ENCODE measurements around the gene CACNA2D3.
"Not testable (repeated sequence)": the region's sequence is repeated elsewhere in the genome, so short reads cannot be mapped to it uniquely, and the experiment has no call there.

Gene CACNA2D3

DNA sequence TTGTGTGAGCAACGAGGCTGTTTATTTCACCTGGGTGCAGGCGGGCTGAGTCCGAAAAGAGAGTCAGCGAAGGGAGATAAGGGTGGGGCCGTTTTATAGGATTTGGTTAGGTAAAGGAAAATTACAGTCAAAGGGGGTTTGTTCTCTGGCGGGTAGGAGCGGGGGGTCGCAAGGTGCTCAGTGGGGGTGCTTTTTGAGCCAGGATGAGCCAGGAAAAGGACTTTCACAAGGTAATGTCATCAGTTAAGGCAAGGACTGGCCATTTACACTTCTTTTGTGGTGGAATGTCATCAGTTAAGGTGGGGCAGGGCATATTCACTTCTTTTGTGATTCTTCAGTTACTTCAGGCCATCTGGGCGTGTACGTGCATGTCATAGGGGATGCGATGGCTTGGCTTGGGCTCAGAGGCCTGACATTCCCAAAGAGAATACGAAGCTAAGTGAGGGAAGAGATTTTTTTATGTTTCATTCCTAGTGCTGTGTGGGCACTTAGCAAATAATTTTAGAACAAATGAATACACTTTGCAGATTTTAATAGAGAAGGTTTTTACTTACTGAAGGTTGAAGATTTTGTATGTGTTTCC, 517.5 kb downstream of the CACNA2D3 start:
- H3K36me3 ChIP-seq (ENCODE audit: control insufficient read depth, insufficient read depth, low read length, severe bottlenecking); H3K27me3 ChIP-seq (replicated peaks; ENCODE audit: control insufficient read depth, insufficient read depth, low read length); H3K4me1 ChIP-seq (ENCODE audit: control insufficient read depth, insufficient read depth, low read length); H3K9me3 ChIP-seq (ENCODE audit: control insufficient read depth, low read length); H3K9ac ChIP-seq (ENCODE audit: low read length); H3K4me3 ChIP-seq (ENCODE audit: low read length); DNase-seq (ENCODE audit: low read depth): not testable (repeated sequence)

DNA sequence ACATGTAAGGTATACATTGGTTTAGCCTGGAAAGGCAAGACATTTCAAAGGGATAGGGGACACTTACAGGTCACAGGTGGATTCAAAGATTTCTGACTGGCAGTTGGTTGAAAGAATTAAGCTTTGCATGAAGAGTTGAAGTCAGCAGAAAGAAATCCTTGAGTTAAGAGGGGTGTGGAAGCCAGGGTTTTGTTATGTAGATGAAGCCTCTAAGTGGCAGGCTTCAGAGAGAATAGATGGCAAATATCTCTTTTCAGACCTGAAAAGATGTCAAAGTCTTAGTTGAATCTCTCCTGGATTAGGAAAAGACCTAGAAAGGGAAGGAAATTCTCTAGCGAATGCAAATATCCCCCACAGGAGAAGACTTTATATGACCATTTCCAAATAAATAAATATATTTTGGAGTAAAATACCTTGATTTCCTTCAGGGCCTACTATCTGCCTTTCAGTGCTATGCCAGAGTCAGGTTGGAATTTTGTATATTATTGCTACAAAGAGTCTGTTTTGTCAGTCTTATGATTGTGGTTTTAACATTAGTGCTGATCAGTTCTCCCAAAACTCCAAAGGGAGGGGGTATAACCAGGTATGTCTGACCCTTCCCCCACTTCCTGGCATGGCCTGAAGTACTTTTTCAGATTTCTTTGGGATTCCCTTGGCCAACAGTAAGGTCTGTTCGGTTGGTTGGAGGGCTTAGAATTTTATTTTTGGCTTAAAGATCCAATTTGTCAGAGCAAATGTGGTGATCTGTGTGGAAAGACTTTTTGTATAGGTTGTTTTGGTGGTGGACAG, 519.1 kb downstream of the CACNA2D3 start:
- DNase-seq (ENCODE audit: low read depth) = no peak
- Histone ChIP-seq H3K9me3 (ENCODE audit: control insufficient read depth, low read length) (no peaks in the 10 kb centered on the region), H3K4me1 (ENCODE audit: control insufficient read depth, insufficient read depth, low read length) (no peaks in the 10 kb centered on the region), H3K27me3 (replicated peaks; ENCODE audit: control insufficient read depth, insufficient read depth, low read length) (no peaks in the 10 kb centered on the region), H3K36me3 (ENCODE audit: control insufficient read depth, insufficient read depth, low read length, severe bottlenecking) (no peaks in the 10 kb centered on the region), H3K9ac (ENCODE audit: low read length) (no peak overlapping the region), H3K4me3 (ENCODE audit: low read length) (no peak overlapping the region)

DNA sequence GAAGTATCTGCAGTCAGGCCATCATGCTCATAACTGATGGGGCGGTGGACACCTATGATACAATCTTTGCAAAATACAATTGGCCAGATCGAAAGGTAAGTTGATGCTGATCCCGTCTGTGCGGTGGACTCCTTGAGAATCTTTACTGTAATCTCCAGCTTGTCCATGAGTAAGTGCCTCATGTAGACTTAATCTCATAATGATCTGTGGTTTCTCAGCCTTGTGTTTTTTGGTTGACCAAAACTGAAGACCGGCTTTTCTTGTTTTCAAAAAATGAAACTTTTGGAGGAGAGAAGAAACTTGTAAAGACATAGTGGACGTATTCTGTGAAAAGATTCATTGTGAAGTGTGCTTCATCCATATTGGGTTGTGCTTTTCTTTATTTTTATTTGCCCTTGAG, 519.8 kb downstream of the CACNA2D3 start:
- Histone ChIP-seq H3K27me3 (replicated peaks; ENCODE audit: control insufficient read depth, insufficient read depth, low read length) (no peaks in the 10 kb centered on the region), H3K36me3 (ENCODE audit: control insufficient read depth, insufficient read depth, low read length, severe bottlenecking) (no peaks in the 10 kb centered on the region), H3K4me3 (ENCODE audit: low read length) (no peak overlapping the region), H3K9me3 (ENCODE audit: control insufficient read depth, low read length) (peaks cover 5% of the 10 kb centered on the region), H3K4me1 (ENCODE audit: control insufficient read depth, insufficient read depth, low read length) (no peaks in the 10 kb centered on the region), H3K9ac (ENCODE audit: low read length) (no peak overlapping the region)
- DNase-seq (ENCODE audit: low read depth) = no peak

DNA sequence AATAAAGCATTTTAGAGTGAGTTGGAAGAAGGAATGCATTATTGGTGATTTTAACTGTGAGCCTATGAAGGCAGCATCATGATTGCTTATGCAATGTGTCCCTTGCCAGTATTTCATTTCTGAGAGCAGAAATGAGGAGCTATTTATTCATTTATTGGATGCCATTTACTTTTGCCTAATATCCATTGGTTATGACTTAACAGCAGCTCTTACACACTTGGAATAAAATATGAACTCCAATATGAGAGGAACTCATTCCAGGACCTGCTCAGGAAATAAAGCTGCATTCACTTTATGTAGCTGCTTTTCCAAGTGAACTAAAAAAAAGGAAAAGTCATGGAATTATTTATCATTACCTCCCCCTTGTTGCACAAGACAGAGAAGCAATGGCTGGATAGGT, 525.4 kb downstream of the CACNA2D3 start:
- no peaks in the 10 kb centered on the region for H3K36me3 ChIP-seq (ENCODE audit: control insufficient read depth, insufficient read depth, low read length, severe bottlenecking)
- no peaks in the 10 kb centered on the region for H3K27me3 ChIP-seq (replicated peaks; ENCODE audit: control insufficient read depth, insufficient read depth, low read length)
- peaks cover 6% of the 10 kb centered on the region for H3K9me3 ChIP-seq (ENCODE audit: control insufficient read depth, low read length)
- DNase-seq (ENCODE audit: low read depth) = no peak
- no peaks in the 10 kb centered on the region for H3K4me1 ChIP-seq (ENCODE audit: control insufficient read depth, insufficient read depth, low read length)
- no peak overlapping the region for H3K4me3 ChIP-seq (ENCODE audit: low read length)
- H3K9ac ChIP-seq (ENCODE audit: low read length) = no peak overlapping the region

DNA sequence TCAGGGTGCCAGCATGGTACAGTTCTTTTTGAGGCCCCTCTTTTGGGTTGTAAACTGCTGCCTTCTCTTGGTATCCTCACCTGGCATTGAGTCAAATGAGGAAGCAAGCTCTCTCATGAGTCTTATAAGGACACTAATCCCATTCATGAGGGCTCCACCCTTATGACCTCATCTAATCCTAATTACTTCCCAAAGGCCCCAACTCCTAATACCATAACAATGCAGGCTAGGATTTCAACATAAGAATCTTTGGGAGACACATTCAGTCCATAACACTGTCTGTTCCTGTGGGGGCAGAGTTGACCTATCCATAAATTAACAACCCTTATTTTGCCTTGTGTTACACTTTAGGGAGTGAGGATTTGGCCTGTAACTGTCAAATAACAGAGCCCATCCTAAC, 527.2 kb downstream of the CACNA2D3 start:
- H3K9me3 ChIP-seq (ENCODE audit: control insufficient read depth, low read length) = peaks cover 6% of the 10 kb centered on the region
- no peaks in the 10 kb centered on the region for H3K36me3 ChIP-seq (ENCODE audit: control insufficient read depth, insufficient read depth, low read length, severe bottlenecking)
- H3K27me3 ChIP-seq (replicated peaks; ENCODE audit: control insufficient read depth, insufficient read depth, low read length) = no peaks in the 10 kb centered on the region
- no peak for DNase-seq (ENCODE audit: low read depth)
- no peak overlapping the region for H3K4me3 ChIP-seq (ENCODE audit: low read length)
- H3K9ac ChIP-seq (ENCODE audit: low read length) = no peak overlapping the region
- no peaks in the 10 kb centered on the region for H3K4me1 ChIP-seq (ENCODE audit: control insufficient read depth, insufficient read depth, low read length)

DNA sequence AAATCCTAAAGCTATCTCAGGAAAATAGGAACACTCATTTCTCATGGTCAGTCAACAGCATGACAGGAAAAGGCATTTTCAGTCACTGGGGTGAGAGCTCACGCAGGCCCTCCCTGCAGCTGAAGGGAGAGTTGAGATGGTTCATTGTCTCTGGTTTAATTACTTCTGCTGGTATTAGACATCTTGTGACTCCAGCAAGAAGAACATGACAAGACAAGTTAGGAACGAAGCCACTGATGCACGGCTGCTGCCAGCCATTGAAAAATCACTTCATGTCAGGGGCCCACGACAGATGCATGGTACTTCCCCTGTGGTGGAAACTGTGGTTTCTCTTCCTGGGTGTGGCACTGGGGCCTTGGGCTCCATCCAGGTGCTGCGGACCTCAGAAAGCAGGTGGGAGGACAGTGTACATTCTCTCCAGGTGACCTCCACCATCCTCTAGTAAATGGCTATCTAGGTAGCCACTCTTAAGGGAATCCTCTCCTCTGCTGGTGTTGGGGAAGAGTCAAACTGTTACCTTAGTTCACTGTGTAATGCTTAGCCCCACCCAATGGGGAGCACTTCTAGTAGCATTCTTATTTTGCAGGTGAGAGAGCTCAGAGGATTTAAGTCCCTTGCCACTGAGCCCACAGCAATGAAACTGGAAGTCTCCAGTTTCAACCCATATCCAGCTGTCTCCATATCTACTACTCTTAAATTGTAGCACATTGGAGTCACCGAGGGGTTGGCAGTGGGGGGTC, 531.3 kb downstream of the CACNA2D3 start:
- Histone ChIP-seq H3K9ac (ENCODE audit: low read length) (no peak overlapping the region), H3K4me3 (ENCODE audit: low read length) (no peak overlapping the region), H3K27me3 (replicated peaks; ENCODE audit: control insufficient read depth, insufficient read depth, low read length) (no peaks in the 10 kb centered on the region), H3K36me3 (ENCODE audit: control insufficient read depth, insufficient read depth, low read length, severe bottlenecking) (no peaks in the 10 kb centered on the region), H3K9me3 (ENCODE audit: control insufficient read depth, low read length) (no peaks in the 10 kb centered on the region), H3K4me1 (ENCODE audit: control insufficient read depth, insufficient read depth, low read length) (no peaks in the 10 kb centered on the region)
- DNase-seq (ENCODE audit: low read depth) = no peak

DNA sequence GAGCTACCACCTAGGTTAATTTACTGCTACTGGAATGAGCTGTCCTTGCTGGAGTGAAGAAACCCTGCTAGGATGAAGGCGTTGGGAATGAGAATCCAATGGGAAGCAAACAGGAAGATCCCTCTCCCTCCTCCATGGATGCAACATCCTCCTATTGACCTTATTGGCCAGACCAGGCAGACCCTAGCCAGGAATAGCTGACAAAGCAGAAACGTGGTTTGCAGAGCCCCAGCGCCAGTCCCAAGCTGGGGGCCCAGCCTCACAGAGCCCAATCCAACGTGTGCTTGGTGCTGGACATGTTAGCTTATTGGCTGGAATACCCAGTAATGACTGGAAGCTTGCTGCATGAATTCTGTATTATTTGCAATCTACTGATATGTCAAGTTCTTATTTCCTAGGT, 532.4 kb downstream of the CACNA2D3 start:
- DNase-seq (ENCODE audit: low read depth) = no peak
- Histone ChIP-seq H3K4me3 (ENCODE audit: low read length) (no peak overlapping the region), H3K9me3 (ENCODE audit: control insufficient read depth, low read length) (no peaks in the 10 kb centered on the region), H3K9ac (ENCODE audit: low read length) (no peak overlapping the region), H3K27me3 (replicated peaks; ENCODE audit: control insufficient read depth, insufficient read depth, low read length) (no peaks in the 10 kb centered on the region), H3K36me3 (ENCODE audit: control insufficient read depth, insufficient read depth, low read length, severe bottlenecking) (no peaks in the 10 kb centered on the region), H3K4me1 (ENCODE audit: control insufficient read depth, insufficient read depth, low read length) (no peaks in the 10 kb centered on the region)

DNA sequence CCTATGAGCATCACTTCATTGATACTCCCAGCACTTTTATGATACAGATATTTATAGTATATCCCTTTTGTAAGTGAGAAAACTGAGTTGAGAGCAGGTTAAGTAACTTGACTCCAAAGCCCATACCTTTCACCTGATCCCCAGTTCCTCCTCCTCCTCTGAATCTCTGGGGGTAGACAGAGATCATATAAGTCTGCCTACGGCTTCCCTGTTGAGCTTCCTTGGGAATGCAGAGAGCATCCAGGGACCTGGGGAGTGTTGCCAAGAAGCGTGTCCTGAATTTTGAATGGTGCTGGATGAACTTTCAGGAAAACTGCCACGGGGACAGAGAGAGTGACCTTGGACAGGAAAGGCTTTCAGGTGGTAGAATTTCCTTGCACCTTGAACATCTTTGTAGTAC, 537.0 kb downstream of the CACNA2D3 start:
- Histone ChIP-seq H3K9ac (ENCODE audit: low read length) (no peak overlapping the region), H3K27me3 (replicated peaks; ENCODE audit: control insufficient read depth, insufficient read depth, low read length) (no peaks in the 10 kb centered on the region), H3K9me3 (ENCODE audit: control insufficient read depth, low read length) (no peaks in the 10 kb centered on the region), H3K4me3 (ENCODE audit: low read length) (no peak overlapping the region), H3K36me3 (ENCODE audit: control insufficient read depth, insufficient read depth, low read length, severe bottlenecking) (no peaks in the 10 kb centered on the region), H3K4me1 (ENCODE audit: control insufficient read depth, insufficient read depth, low read length) (peaks cover 12% of the 10 kb centered on the region)
- no peak for DNase-seq (ENCODE audit: low read depth)

DNA sequence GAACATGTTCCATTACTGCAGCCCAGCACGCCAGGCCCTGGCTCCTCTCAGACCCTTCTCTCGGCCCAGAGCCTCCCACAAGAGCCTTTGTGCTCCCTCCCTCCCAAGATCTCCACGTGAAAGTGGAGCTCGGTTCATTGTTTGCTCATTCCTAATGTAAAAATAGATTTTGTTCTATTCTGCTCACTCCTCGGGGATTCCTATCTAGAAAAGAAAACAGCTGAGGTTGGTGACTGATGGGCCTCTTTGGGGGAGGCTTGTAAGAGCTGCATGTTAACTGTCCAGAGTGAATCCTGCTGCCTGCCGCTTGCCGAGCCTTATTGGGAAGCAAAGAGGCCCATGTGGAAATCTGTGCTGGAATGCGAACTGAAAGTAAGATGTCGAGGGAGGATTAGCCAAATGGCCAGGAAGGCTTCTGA, 538.4 kb downstream of the CACNA2D3 start:
- H3K4me1 ChIP-seq (ENCODE audit: control insufficient read depth, insufficient read depth, low read length) = peaks cover 12% of the 10 kb centered on the region
- no peaks in the 10 kb centered on the region for H3K27me3 ChIP-seq (replicated peaks; ENCODE audit: control insufficient read depth, insufficient read depth, low read length)
- no peaks in the 10 kb centered on the region for H3K9me3 ChIP-seq (ENCODE audit: control insufficient read depth, low read length)
- H3K36me3 ChIP-seq (ENCODE audit: control insufficient read depth, insufficient read depth, low read length, severe bottlenecking) = no peaks in the 10 kb centered on the region
- H3K9ac ChIP-seq (ENCODE audit: low read length) = peak overlapping the region; percentile 62
- no peak overlapping the region for H3K4me3 ChIP-seq (ENCODE audit: low read length)
- DNase-seq (ENCODE audit: low read depth) = peak; percentile 60

DNA sequence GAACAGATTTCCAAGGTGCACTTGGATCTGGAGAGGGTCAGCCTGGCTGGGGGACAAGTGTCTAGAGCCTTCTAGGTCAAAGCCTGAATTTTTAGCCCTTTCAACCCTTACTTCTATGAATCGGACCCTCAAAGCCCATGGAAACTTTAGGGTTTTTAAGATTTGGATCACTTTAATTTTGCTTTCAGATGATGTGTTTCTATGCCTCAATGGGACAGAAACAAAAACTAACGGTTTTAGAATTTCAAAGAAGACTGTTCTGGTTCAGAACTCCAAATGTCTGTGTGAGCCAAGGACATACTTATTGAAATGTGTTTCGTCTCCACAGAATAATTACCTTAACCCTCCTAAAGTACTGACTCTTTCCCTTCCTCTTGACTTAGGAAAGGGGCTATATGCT, 538.8 kb downstream of the CACNA2D3 start:
- peak overlapping the region; percentile 1 for H3K4me3 ChIP-seq (ENCODE audit: low read length)

DNA sequence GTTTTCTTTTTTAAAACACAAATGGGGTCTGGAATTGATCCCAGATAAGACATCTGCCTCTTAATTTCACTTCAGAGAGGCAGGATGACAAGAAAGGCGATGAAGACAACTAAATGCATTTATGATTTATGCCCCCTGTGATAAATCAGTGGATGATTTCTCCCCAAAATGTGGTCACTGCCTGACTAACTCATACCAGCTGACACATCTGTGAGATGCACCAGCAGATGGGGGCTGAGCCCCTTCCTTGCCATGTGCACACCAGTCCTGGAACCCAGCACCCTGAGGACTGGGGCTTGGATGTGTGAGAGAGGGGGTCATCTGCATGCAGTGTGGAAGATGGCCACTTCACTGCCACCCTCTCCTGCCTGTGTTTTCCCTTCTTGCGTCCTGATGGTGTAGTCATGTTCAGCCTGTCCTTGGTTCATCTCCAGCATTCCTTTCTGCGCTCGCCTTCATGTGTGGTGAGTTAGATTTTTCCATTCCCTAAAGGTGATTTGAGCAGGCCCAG, 541.2 kb downstream of the CACNA2D3 start:
- no peak for DNase-seq (ENCODE audit: low read depth)
- Histone ChIP-seq H3K9ac (ENCODE audit: low read length) (no peak overlapping the region), H3K27me3 (replicated peaks; ENCODE audit: control insufficient read depth, insufficient read depth, low read length) (no peaks in the 10 kb centered on the region), H3K36me3 (ENCODE audit: control insufficient read depth, insufficient read depth, low read length, severe bottlenecking) (no peaks in the 10 kb centered on the region), H3K4me3 (ENCODE audit: low read length) (no peak overlapping the region), H3K9me3 (ENCODE audit: control insufficient read depth, low read length) (no peaks in the 10 kb centered on the region), H3K4me1 (ENCODE audit: control insufficient read depth, insufficient read depth, low read length) (peaks cover 12% of the 10 kb centered on the region)

More for the DNA sequence above, 538.8 kb downstream of the CACNA2D3 start:
- Histone ChIP-seq H3K27me3 (replicated peaks; ENCODE audit: control insufficient read depth, insufficient read depth, low read length) (no peaks in the 10 kb centered on the region), H3K36me3 (ENCODE audit: control insufficient read depth, insufficient read depth, low read length, severe bottlenecking) (no peaks in the 10 kb centered on the region), H3K9ac (ENCODE audit: low read length) (peak overlapping the region; percentile 62), H3K4me1 (ENCODE audit: control insufficient read depth, insufficient read depth, low read length) (peaks cover 12% of the 10 kb centered on the region), H3K9me3 (ENCODE audit: control insufficient read depth, low read length) (no peaks in the 10 kb centered on the region)
- no peak for DNase-seq (ENCODE audit: low read depth)
